ENCODE results near the gene GPALPP1.

- TF ChIP-seq CTCF (IDR thresholded peaks at IDR 0.05; ENCODE audit: low read depth, low read length) = no peak
- TF ChIP-seq MAX (IDR thresholded peaks at IDR 0.05; ENCODE audit: low read depth, low read length) = no peak
- TF ChIP-seq POLR2A (IDR thresholded peaks at IDR 0.05; ENCODE audit: extremely low read depth, insufficient read length) = no peak
Observed at GRCh38 chr13:45064889-45065288, 75.6 kb downstream of the GPALPP1 start.

All from NB4 (cell line).